Fibroblast of skin of abdomen (primary cell): ENCODE measurements around the gene UHRF1. TPM values are rescaled to one million over a fixed set of nuclear protein-coding genes. Genes with fewer than 3 reads are reported as not detected.
A peak's percentile ranks its signal among the peaks of the same experiment; 100 is the strongest.
"Not testable (repeated sequence)": the region's sequence is repeated elsewhere in the genome, so short reads cannot be mapped to it uniquely, and the experiment has no call there.

ENCODE experiments used
- DNase-seq: peaks from one replicate; pipeline ENCODE4 v3.0.0-alpha.2; 2013
- polyA plus RNA-seq, 2 experiments: library from polyadenylated mRNA; unstranded; fragments of 120-200 nt; gene quantifications; one replicate each; pipeline ENCODE4 v1.2.1, GENCODE V29; 2013; ENCODE audit not compliant: insufficient read length in 2 of 2

UHRF1 gene
- 50.0 TPM for polyA plus RNA-seq (2013, experiment 1 of 2; ENCODE audit: insufficient read length)
- 48.7 TPM for polyA plus RNA-seq (2013, experiment 2 of 2; ENCODE audit: insufficient read length)

DNA sequence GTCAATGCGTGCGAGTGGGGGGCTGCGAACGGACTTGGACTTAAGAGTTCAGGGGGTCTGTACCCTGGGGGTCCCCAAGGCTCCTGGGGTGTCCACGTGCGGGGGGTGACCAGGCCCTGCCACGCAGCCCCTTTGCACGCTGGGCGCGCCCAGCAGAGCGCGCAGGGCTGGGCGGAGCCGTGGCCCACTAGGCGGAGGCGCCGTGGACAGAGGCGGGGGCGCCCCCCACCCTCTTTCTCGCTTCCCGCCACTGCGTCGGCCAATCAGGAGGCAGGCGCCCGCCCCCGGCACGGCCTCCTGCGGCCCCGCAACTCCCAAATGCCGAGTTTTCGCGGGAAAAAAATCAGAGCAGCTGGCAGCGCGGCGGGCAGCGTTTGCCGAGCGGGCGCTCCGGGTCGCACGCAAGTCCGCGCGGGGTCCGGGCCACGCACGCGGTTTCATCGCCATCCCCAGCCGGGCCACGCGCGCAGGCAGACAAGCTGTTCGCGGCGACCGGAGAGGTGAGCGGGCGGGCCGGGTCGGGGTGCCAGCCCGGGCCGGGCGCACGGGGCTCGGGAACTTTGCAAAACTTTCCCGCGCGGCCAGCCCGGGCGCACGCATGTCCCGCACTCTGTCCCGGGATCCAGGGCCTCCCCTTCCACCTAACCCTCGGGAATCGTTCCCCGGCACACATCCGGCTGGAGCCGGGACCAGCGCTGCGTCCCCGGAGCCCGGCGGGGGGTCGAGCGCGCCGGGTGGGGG is at the start of gene UHRF1:
TSS of gene UHRF1 (plus strand) at position 346 of the 741 bp plus-strand sequence. CDS start 1,385 bp downstream, outside the sequence.
- peak; percentile 57 for DNase-seq

DNA sequence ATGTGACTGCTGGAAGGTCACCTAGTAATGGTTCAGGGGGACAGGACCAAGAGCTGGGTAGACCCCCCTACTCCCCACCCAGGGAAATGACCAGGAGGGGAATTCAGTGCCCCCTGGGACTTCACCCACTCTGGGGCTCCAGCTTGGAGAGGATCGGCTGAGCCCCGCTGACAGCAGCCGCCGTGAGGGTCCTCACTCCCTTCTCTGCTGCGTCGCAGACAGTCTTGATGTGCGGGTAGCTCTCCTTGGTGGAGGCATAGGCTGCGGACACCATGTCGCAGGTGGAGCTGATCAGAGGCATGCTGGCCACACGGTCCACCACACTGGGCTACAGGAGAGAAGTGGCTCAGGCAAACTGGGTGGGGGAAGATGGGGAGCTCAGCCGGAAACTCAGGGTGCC is 49.6 kb upstream of the UHRF1 start:
- DNase-seq = no peak

DNA sequence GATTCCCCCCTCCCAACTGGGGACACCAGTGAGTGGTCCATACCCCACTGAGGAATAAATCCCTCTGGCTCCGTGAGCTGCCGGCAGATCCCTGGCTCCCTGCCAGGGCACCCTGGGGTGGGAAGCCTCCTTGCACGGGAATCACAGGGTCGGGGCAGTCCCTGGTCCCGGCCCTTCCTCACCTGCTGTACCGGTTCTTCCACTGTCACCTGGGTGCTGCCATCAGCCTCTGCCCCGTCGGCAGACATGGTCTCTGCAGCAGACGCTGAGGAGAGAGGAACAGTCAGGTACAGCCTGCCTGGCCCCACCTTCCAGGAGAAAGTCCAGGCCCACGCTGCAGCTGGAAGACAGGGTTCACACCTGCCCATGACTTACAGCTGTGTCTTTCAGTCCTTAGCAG is 48.2 kb upstream of the UHRF1 start:
- DNase-seq = no peak

DNA sequence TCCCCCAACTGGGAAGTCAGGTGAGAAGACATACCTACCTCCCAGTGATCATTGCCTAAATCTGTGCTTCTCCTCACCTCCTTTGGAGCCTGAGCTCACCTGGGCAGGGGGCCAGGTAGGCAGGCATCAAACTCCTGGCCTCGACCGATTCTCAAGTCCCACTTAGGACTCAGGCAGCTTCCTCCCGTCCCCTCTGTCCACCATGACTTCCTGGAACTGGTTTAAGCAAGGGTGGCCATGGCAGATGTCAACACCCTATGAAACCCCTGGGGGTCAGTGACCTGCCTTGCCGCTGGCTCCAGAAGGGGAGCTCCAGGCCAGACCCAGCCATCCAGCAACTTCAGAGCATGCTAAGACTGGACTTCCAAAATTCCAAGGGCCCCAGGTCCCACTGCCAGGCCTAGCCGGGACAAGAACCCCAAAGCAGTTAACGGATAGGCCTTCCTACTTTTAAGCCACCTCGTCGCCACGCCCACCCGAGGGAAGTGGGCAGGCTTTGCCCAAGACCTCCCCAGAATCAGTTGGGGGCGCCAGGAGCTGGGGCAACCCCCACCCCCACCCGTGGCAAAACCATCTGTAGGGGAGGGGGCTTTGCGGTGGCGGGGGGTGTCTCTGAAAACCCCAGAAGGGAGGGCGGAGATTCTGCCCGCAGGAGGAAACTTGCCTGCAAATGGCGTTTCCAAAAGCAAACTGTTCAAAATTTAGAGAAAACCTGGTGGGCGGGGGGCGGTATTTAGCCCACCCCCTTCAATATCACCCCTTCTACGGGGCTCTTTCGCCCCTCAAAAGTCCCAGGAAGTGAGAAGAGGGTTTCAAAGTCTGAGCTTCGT is 42.5 kb upstream of the UHRF1 start:
- DNase-seq = peak; percentile 38

DNA sequence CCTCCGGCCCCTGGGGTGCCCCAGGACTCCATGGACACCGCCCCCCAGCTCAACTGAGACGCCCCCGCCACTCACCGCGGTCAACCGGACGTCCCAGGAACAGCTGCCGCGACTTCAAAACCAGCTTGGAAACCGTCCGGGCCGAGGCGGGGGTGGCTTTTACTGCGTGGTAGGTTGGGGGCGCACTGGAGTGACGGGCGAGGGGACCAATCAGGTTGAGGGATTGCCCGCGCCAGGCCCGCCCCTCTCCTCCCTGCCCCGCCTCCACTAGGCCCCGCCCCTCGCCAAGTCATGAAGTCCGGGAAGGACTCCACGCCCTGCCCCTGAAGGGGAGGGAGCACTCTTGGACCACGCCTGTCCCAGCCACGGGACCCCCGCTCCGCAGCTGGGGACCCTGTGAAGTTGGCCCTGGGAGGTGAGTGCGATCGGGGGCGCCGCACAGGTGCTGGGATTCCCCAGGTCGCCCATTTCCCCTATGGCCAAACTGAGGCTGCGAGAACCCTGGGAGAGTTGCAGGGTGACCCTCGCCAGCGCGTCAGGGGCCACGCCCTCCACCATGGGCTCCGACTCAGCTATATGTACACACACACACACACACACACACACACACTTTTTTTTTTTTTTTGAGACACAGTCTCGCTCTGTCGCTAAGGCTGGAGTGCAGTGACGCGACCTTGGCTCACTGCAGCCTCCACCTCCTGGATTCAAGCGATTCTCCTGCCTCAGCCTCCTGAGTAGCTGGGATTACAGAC is 41.6 kb upstream of the UHRF1 start, which contains the start of gene PLIN3:
TSS of gene PLIN3 (minus strand) at position 134 of the 752 bp plus-strand sequence. CDS start 6,273 bp downstream, outside the sequence.
- DNase-seq = peak; percentile 95

DNA sequence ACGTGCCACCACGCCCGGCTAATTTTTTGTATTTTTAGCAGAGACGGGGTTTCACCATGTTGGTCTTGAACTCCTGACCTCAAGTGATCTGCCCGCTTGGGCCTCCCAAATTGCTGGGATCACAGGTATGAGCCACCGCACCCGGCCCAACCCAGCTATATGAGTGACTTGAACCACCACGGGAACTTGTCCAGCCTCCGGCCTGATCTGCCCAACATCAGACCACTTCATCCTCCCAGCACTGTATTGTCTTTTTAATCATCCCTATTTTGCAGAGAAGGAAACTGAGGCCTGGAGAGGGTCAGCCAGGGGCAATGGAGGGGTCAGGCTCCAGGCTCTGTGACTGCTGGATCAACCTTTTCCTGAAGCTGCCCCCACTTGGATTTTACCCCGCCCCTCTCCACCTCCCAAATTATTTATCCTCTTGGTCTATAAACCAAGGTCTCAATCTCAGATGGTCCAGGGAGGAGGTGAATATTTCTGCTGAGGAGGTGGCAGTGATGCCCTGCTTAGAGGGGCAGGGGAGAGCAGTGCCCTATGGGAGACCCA is 40.9 kb upstream of the UHRF1 start:
- DNase-seq = no peak

DNA sequence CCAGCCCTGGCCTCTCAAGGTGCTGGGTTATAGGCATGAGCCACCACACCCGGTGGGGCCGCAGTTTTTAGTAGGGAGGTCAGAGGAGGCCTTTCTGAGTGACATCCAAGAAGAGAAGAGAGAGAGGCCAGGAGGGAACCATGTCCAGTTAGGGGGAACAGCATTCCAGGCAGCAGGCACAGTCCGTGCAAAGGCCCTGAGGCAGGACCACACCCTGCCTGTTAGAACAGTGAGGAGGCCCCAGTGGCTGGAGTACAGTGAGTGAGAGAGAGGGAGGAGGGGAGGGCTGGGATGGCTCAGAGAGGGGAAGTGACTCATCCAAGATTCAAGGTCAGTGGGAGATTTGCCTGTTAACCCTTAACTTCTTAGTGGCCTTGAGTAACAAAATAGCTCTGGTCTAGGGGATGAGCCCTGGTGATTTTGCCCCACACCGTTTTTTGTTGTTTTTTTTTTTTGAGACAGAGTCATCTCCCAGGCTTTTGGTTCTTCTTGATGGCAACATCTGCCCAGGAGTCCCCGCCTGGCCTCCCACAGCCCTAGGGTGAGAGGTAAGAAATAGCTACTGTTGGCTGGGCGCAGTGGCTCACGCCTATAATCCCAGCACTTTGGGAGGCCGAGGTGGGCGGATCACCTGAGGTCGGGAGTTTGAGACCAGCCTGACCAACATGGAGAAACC is 39.1 kb upstream of the UHRF1 start:
- DNase-seq = peak; percentile 90

DNA sequence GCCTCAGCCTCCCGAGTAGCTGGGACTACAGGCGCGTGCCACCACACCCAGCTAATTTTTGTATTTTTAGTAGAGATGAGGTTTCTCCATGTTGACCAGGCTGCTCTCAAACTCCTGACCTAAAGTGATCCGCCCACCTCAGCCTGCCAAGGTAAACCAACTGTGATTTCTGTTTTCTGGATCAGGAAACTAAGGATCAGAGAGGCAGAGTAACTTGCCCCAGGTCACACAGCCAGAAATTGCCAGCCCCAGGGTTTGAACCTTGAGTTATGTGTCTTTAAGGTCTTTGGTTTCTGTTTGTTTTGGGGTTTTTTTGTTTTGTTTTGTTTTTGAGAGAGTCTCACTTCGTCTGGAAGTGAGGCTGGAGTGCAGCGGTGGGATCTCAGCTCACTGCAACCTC is 37.6 kb upstream of the UHRF1 start:
- DNase-seq = no peak

DNA sequence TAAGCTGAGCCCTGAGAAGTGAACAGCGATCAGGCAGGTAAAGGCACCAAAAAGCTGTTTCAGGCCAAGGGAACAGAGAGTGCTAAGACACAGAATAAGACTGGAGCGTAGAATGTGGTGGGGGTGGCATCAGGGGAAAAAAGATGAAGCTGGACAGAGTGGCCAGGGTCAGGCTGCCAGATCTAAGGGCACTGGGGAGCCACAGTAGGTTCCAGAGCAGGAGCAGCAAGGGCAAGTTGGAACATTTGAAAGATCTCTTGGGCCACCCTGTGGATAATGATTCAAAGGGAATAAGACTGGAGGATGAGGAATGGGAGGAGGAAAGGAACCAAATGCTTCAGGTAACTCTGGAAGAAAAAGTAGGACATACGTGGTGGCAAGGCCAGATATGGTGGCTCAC is 35.4 kb upstream of the UHRF1 start:
- DNase-seq = no peak

DNA sequence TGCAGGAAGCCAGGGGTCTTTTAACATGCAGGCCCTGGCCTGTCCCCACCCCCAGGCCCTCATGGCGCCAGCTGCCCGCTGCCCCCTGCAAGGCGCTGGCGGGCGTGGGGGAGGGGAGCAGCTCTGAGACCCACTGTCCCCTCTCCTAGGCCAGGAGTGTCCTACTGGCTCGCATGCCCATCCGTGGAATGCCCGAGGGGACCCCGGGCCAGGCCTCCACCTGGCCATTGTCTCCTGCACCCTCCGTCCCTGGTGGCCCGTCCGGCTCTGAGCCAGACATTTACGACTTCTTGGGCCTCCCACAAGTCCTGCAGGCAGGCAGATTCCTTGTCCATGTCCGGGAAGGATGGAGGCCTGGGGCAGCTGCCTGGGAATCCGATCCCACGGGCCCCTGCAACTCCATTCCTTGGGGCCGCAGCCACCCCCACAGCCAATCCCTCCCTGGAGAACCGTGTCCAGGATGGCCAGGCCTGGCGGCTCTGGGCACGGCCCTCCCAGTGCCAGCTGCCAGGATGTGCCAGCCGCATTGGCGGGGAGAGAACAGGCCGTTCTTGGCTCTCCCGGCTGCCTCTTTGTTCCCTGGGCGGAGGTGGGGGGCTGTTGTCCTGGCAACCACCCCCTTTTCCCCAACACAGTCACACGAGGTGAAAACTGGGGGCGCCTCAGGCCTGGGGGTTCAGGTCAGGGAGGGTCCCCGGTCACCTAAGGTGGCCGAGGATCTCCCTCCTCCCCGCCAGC is 31.4 kb upstream of the UHRF1 start:
- no peak for DNase-seq

DNA sequence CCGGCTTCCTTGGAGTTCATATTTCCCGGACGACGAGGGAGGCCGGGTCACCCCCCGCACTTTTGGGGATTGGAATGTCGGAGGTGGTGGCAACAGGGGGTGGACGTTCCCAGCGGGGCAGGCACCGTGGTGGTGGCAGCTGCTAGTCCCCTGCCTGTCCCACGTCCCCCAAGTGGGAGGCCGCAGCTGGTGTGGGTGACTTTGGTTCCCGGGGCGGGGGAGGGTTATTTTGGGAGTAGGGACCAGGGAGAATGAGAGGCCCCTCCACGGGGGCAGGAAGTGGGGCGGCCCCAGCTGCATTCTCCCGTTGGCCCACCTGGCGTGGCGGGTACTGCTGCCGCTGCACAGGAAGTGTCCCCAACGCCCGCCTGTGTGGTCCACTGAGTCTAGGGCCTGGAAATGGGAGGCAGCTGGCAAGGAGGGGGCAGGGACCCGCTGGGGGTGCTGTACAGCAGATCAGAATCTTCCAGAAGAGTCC is 30.8 kb upstream of the UHRF1 start:
- no peak for DNase-seq

DNA sequence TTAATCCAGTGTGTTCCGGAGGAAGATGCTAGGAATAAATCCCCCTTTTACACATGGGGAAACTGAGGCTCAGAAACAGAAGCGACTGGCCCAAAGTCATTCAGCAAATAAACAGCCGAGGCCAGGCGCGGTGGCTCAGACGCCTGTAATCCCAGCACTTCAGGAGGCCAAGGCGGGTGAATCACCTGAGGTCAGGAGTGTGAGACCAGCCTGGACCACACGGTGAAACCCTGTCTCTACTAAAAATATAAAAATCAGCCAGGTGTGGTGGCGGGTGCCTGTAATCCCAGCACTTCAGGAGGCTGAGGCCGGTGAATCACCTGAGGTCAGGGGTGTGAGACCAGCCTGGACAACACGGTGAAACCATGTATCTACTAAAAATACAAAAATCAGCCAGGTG is 30.3 kb upstream of the UHRF1 start:
- no peak for DNase-seq

DNA sequence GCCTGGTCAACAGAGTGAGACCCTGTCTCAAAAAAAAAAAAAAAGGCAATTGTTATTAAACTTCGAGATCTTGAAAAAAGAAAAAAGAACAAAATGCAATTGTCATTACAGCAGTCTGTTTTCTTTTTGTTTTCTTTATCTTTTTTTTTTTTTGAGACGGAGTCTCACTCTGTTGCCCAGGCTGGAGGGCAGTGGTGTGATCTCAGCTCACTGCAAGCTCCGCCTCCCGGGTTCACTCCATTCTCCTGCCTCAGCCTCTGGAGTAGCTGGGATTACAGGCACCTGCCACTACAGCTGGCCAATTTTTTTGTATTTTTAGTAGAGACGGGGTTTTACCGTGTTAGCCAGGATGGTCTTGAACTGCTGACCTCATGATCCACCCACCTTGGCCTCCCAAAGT is 26.4 kb upstream of the UHRF1 start:
- not testable (repeated sequence) for DNase-seq

DNA sequence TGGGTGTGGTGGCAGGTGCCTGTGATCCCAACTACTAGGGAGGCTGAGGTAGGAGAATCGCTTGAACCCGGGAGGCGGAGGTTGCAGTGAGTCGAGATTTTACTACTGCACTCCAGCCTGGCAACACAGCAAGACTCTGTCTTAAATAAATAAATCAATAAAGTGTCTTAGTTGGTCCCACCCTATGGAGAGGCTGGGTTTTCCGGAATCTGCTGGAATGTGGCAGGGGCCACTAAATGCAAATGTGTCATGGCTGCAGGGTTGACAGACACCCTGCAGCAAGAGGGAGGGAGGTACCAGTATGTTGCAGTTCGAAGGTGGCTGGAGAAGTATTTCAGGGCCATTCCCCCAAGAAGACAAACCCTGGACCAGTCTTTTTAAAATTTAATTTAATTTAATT is 24.3 kb upstream of the UHRF1 start:
- not testable (repeated sequence) for DNase-seq

DNA sequence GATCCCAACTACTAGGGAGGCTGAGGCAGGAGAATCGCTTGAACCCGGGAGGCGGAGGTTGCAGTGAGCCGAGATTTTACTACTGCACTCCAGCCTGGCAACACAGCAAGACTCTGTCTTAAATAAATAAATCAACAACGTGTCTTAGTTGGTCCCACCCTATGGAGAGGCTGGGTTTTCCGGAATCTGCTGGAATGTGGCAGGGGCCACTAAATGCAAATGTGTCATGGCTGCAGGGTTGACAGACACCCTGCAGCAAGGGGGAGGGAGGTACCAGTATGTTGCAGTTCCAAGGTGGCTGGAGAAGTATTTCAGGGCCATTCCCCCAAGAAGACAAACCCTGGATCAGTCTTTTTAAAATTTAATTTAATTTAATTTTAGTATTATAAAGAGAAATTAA is 21.5 kb upstream of the UHRF1 start:
- not testable (repeated sequence) for DNase-seq

DNA sequence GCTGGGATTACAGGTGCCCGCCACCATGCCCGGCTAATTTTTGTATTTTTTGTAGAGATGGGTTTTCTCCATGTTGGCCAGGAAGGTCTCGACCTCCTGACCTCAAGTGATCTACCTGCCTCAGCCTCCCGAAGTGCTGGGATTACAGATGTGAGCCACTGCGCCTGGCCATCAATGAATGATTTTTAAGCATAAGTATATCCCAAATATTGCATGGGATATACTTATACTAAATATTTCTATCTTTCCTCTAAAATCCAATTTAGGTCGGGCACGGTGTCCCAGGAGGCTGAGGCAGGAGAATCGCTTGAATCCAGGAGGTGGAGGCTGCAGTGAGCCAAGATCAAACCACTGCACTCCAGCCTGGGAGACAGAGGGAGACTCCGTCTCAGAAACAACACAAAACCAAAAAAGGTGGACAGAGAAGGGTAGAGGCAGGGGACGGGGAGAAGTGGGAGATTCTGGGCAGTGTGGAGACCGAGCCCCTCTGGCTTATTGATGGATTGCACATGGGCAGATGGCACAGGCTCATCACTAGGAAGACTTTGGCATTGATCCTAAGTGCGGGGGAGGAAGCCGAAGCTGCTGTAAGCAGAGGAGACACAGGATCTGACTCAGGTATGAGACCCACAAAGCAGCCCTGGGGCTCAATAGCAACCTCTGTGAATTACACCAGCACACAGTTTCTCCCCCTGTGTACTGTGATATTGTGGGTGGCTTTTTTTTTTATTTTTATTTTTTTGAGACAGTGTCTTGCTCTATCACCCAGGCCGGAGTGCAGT is 20.1 kb upstream of the UHRF1 start:
- DNase-seq = peak; percentile 69

DNA sequence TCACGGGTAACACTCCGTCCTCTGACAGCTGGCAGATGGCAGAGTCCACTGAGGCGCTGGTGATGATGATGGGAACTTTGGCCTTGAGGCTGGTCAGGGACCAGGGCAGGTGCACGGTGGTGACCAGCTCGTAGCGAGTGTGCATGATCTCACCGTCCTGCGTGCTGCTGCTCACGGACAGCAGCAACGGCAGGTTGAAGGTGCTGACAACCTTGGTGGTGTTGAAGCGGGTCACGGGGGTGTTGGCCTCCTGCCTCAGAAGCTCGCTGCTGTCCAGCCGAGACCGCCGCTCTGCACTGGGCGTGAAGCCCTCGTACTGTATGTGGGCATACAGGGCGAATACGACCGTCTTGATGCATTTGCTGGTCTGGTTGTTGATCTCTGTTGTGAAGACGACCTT is 18.2 kb upstream of the UHRF1 start:
- DNase-seq = no peak

DNA sequence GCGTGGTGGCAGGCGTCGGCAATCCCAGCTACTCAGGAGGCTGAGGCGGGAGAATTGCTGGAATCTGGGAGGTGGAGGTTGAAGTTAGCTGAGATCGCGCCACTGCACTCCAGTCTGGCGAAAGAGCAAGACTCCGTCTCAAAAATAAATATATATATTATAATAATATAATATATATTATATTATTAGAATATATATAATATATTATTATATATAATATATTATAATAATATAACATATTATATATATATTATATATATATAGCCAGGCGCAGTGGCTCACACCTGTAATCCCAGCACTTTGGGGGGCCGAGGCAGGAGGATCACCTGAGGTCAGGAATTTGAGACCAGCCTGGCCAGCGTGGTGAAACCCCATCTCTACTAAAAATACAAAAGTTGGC is 16.3 kb upstream of the UHRF1 start:
- DNase-seq = not testable (repeated sequence)

DNA sequence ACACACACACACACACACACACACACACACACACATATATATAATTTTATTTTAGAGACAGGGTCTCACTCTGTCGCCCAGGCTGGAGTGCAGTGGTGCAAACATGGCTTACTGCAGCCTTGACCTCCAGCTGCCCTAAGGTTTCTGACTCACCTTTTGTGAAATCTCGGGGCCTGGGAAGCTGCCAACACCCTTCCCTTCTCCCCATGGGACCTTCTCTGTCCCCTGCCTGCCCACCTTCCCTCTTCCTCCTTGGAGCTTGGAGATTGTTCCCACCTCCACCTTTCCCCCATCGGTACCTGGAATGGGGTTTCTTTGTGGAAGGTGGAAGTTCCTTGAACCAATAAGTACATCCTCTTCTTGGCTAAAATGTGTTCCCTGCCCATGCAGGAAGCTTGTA is 12.9 kb upstream of the UHRF1 start:
- no peak for DNase-seq

DNA sequence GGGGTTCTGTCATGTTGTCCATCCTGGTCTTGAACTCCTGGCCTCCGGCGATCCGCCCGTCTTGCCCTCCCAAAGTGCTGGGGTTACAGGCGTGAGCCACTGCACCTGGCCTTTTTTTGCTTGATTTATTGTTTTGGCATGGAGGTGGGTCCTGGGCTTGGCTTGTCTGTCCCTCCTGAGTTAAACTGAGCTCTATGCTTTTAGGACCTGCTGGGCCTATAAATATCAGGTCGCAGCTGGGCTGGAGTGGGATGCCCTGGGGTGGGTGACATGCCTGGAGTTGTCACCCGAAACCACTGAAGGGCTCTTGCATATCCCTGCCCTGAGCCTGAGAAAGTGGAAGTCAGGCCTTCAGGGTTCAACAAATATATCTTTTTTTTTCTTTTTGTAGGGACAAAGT is 12.2 kb upstream of the UHRF1 start:
- no peak for DNase-seq
